Right lobe of liver (tissue), 6 donors: ENCODE data around the gene CDC42BPB. TPM values are rescaled to one million over a fixed set of nuclear protein-coding genes. Genes with fewer than 3 reads are reported as not detected.

Experiments
- ATAC-seq, 4 donors: fragments of 200-7000 bp; cut with Tn5 transposase; one replicate each; pipeline ENCODE4 v1.9.1; 2020; ENCODE audit warnings: mild to moderate bottlenecking in 4 of 4, moderate library complexity in 4 of 4
- DNase-seq, 3 donors: peaks; one replicate each; pipeline ENCODE4 v3.0.0-alpha.2; 2020
- H3K27ac ChIP-seq, 3 donors: fragments of 200-600 bp; one replicate each; pipeline ENCODE4 v1.8.0; 2022
- H3K27me3 ChIP-seq, 2 donors: fragments of 200-600 bp; one replicate each; pipeline ENCODE4 v1.8.0; 2022
- H3K36me3 ChIP-seq, 4 donors: fragments of 200-600 bp; sonication (generic) in 1 of 4; one replicate each; pipeline versions ENCODE4 v1.5.1 to v1.8.0; 2017 to 2022; ENCODE audit warnings: control low read depth in 1 of 4
- H3K4me1 ChIP-seq, 4 donors: fragments of 200-600 bp; sonication (generic) in 1 of 4; one replicate each; pipeline versions ENCODE4 v1.5.1 to v1.8.0; 2017 to 2022; ENCODE audit warnings: control low read depth in 1 of 4
- H3K4me3 ChIP-seq, 3 donors: fragments of 200-600 bp; one replicate each; pipeline ENCODE4 v1.8.0; 2022
- H3K9me3 ChIP-seq, 4 donors: fragments of 200-600 bp; sonication (generic) in 1 of 4; one replicate each; pipeline versions ENCODE4 v1.5.1 to v1.8.0; 2017 to 2022; ENCODE audit warnings: control low read depth in 1 of 4
- CTCF ChIP-seq, 4 donors: fragments of 200-600 bp in 3 of 4; fragments of 450-650 bp in 1 of 4; IDR thresholded peaks; one replicate each; pipeline versions ENCODE4 v1.5.1 to v1.8.0; 2016 to 2022; ENCODE audit warnings: antibody characterized with exemption in 4 of 4, mild to moderate bottlenecking in 2 of 4
- POLR2A ChIP-seq: fragments of 450-650 bp; IDR thresholded peaks from one replicate; pipeline ENCODE4 v1.6.1; 2017; ENCODE audit warnings: antibody characterized with exemption, mild to moderate bottlenecking
- WGBS: methylation state at CpG from one replicate; pipeline ENCODE4 v1.1.6; 2018; ENCODE audit warnings: low coverage, low lambda C conversion rate; ENCODE audit not compliant: insufficient coverage; ENCODE audit errors: missing lambda C conversion rate; 5-methylcytosine and 5-hydroxymethylcytosine counted together
- intact Hi-C, 2 donors: fragments of 100-400 bp; cut with DNase I; formaldehyde crosslinking; loops; one replicate each; pipeline versions ENCODE4 v1.11.2 to v1.14.1; 2022
- total RNA-seq, 6 experiments: library from RNA; depleted of rRNA in 2 of 6; stranded (reverse); fragments of >200 nt in 2 of 6; fragmentation: NEBNext Ultra II Directional in 3 of 6; extraction: Animal tissue kit (Norgen Biotek cat#: 25700) in 3 of 6; gene quantifications; one replicate each; pipeline versions ENCODE4 v1.1.0 to v1.2.4, GENCODE V29; 2016 to 2023
- donor health status: DM: no; HTN: yes; CAD: no.
- donor health status: DM: no; HTN: no; CAD: no.
- donor health status: DM: no; HTN: no; CAD: no.
- donor health status: DM: no; HTN: yes; CAD: no.
- donor health status: DM: no; HTN: yes; CAD: no.

The CDC42BPB gene
- total RNA-seq, 6 experiments from 2014 or later = 38.4 to 55.5 (median 43.0) TPM

- intact Hi-C loops = no loop called here
- ATAC-seq (no peak), DNase-seq (no peak)
- H3K9me3 ChIP-seq = no peaks in the 10 kb centered on the region
- H3K4me1 ChIP-seq = peaks cover 0 to 9% (median 0%) of the 10 kb centered on the region in 4 donors
- TF ChIP-seq CTCF (IDR thresholded peaks at IDR 0.05) (no peak), POLR2A (no peak)
- H3K36me3 ChIP-seq = peaks cover 0 to 11% (median 0%) of the 10 kb centered on the region in 4 donors
- H3K27ac ChIP-seq = no peak overlapping the region
- no peaks in the 10 kb centered on the region for H3K27me3 ChIP-seq
- 94% methylated on average over 12 of the region's 14 CpGs for WGBS
- H3K4me3 ChIP-seq = no peak overlapping the region
These were observed 173.8 kb downstream of the CDC42BPB start for GRCh38 chr14:102883554-102883953.

GRCh38 chr14:102883089-102883541 lies 174.2 kb downstream of the CDC42BPB start:
- Histone ChIP-seq H3K9me3 (no peaks in the 10 kb centered on the region), H3K4me1 (peaks cover 0 to 9% (median 0%) of the 10 kb centered on the region in 4 donors), H3K4me3 (no peak overlapping the region), H3K27me3 (no peaks in the 10 kb centered on the region), H3K36me3 (peaks cover 0 to 11% (median 0%) of the 10 kb centered on the region in 4 donors), H3K27ac (no peak overlapping the region)
- intact Hi-C loops = no loop called here
- WGBS = 94% methylated on average over 5 of the region's 5 CpGs
- ATAC-seq (no peak), DNase-seq (no peak)
- TF ChIP-seq CTCF (IDR thresholded peaks at IDR 0.05) = no peak
- TF ChIP-seq POLR2A = no peak

Other genes starting within 250 kb of the CDC42BPB start
- 10 to 100 TPM in 5 of 6 experiments, 1 to 10 TPM in 1; 7.1 to 69.1 (median 28.6) TPM for gene AMN, start 134.9 kb downstream of the CDC42BPB start, total RNA-seq
- gene LBHD2, start 26.7 kb upstream of the CDC42BPB start, total RNA-seq = not detected
- 10 to 100 TPM; 34.2 to 87.1 (median 48.1) TPM for gene EXOC3L4, start 37.2 kb upstream of the CDC42BPB start, total RNA-seq
- gene TNFAIP2, start 65.9 kb upstream of the CDC42BPB start, total RNA-seq = 100 to 1,000 TPM in 1 of 6 experiments, 10 to 100 TPM in 5; 23.2 to 122 (median 32.6) TPM